ENCODE results near the gene CENPL.

DNA sequence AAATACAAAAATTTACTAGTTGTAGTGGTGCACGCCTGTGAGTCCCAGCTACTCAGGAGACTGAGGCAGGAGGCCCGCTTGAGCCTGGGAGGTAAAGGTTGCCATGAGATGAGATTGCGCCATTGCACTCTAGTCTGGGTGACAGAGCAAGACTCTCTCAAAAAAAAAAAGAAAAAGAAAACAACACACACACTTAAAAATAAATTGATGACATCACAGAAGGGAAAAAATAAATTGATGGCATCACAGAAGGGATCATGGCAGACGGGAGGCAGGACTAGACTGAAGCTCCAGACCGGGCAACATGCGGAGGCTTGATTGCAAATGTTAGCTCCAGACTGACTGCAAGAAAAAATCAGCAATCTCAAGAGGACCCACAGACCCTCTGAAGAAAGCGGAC is 66.6 kb downstream of the CENPL start:
- TF ChIP-seq POLR2AphosphoS5 (IDR thresholded peaks at IDR 0.05; ENCODE audit: low read depth, low read length) (no peak), NRF1 (IDR thresholded peaks at IDR 0.05; ENCODE audit: low read depth, low read length) (no peak), POLR2A (IDR thresholded peaks at IDR 0.05; ENCODE audit: control extremely low read depth in 1 of 2, low read depth in 2 of 2, low read length in 2 of 2) (no peak), ASH2L (IDR thresholded peaks at IDR 0.05; ENCODE audit: low read length) (no peak), SIN3A (conservative IDR thresholded peaks at IDR 0.05 in 1 of 2, IDR thresholded peaks at IDR 0.05 in 1 of 2; ENCODE audit: low read depth in 1 of 2, low read length in 2 of 2) (no peak), CEBPB (IDR thresholded peaks at IDR 0.05; ENCODE audit: low read depth, low read length) (no peak), EP300 (IDR thresholded peaks at IDR 0.05; ENCODE audit: borderline replicate concordance in 1 of 2, low read depth in 2 of 2, low read length in 2 of 2) (no peak), RNF2 (IDR thresholded peaks at IDR 0.05; ENCODE audit: borderline replicate concordance, low read depth, low read length, missing control alignments, poor library complexity, severe bottlenecking) (no peak), CHD2 (IDR thresholded peaks at IDR 0.05; ENCODE audit: low read length) (no peak), GABPA (IDR thresholded peaks at IDR 0.05; ENCODE audit: borderline replicate concordance, insufficient read depth, low read length) (no peak)
- TF ChIP-seq, protein P1, sequence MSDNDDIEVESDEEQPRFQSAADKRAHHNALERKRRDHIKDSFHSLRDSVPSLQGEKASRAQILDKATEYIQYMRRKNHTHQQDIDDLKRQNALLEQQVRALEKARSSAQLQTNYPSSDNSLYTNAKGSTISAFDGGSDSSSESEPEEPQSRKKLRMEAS (IDR thresholded peaks at IDR 0.05), result no peak
- TF ChIP-seq, protein P2, sequence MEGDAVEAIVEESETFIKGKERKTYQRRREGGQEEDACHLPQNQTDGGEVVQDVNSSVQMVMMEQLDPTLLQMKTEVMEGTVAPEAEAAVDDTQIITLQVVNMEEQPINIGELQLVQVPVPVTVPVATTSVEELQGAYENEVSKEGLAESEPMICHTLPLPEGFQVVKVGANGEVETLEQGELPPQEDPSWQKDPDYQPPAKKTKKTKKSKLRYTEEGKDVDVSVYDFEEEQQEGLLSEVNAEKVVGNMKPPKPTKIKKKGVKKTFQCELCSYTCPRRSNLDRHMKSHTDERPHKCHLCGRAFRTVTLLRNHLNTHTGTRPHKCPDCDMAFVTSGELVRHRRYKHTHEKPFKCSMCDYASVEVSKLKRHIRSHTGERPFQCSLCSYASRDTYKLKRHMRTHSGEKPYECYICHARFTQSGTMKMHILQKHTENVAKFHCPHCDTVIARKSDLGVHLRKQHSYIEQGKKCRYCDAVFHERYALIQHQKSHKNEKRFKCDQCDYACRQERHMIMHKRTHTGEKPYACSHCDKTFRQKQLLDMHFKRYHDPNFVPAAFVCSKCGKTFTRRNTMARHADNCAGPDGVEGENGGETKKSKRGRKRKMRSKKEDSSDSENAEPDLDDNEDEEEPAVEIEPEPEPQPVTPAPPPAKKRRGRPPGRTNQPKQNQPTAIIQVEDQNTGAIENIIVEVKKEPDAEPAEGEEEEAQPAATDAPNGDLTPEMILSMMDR (IDR thresholded peaks at IDR 0.05; ENCODE audit: control extremely low read depth in 1 of 3, insufficient read depth in 1 of 3, low read depth in 1 of 3, low read length in 3 of 3), result no peak
